Renal pelvis (tissue), 4 donors: ENCODE data around the gene GOLGA7B. TPM values are rescaled to one million over a fixed set of nuclear protein-coding genes. Genes with fewer than 3 reads are reported as not detected.

Experiments
- DNase-seq: peaks from one replicate; pipeline ENCODE4 v3.0.0-alpha.2; 2013
- polyA plus RNA-seq, 3 donors: library from polyadenylated mRNA; unstranded; fragments of 120-200 nt; gene quantifications; one replicate each; pipeline ENCODE4 v1.2.1, GENCODE V29; 2013; ENCODE audit not compliant: insufficient read length in 3 of 3

The GOLGA7B gene
- polyA plus RNA-seq, 3 donors: 0.45 to 1.0 (median 0.48) TPM

- DNase-seq: no peak
Observed at GRCh38 chr10:97866524-97867219, 17.0 kb downstream of the GOLGA7B start.

DNA sequence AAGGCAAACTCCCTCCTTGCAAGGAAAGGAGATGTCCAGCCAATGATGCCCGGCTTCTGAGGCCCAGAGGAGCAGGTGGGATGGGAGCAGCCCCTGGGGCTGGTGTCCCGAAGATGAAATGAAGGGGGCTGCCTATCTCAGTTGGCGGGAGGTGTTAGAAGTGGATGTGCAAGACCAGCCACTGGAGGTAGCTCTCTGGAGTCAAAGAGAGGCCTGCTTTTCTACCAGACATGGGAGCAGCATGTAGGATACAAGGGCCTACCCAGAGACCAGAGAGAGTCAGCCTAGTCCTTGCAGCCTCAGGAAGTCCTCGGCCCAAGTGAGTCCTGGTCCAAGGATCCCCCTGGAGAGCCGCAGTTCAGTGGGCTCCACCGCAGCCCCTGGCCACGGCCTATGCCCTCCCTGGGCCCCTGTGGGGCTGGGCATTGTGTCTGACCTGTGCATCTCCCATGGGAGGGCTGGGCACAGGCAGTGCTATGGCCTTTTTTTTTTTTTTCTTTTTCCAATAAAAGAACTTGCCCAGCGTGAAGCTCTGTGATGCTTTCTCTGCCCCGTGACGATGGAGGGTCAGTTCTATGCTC lies 17.7 kb downstream of the GOLGA7B start:
- DNase-seq: no peak

DNA sequence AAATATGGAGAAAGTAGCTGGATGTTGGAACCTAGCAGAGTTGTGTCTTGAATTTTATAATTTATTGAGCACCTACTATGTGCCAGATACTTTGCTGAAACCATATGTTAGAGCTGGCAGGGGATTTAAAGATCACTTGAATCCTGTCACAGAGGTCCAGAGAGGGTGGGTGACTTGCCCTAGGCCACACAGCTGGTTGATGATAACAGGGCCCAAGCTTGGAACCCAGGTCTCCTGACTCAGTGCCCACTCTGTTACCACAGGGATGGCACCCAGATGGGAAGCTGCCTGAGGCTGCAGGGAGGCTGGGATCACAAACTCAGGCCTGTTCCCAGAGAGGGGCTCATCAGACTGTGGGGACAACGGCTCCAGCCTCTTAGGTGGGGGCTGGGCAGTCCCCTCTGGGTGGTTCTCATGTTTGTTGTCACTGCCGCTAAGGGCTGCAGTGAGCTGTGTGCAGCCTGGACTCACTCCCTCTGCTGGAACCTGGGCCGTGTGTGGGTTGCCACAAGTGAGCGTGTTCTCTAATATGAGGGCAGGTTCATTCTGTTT lies 18.6 kb downstream of the GOLGA7B start:
- DNase-seq: no peak

GRCh38 chr10:97869091-97870042 lies 19.7 kb downstream of the GOLGA7B start:
- DNase-seq: peak; percentile 68

DNA sequence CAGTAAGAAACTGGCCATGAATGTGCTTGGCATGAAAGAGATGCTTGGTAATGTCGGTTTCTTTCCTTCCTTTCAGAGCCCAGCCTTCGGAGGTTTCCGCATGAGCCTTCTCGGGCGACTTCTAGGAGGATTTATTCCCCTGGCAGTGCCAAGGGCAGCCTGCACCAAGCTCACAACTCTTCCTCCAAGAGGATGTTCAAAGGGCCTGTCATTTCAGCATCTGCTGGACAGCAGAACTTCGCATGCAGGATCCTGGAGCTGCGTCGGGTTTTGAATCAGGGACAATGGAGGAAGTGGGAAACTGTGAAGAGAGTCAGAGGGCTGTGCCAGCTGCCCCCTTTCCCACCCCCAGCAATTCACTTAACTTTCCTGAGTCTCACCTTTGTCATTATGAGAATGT lies 21.3 kb downstream of the GOLGA7B start:
- DNase-seq: no peak

DNA sequence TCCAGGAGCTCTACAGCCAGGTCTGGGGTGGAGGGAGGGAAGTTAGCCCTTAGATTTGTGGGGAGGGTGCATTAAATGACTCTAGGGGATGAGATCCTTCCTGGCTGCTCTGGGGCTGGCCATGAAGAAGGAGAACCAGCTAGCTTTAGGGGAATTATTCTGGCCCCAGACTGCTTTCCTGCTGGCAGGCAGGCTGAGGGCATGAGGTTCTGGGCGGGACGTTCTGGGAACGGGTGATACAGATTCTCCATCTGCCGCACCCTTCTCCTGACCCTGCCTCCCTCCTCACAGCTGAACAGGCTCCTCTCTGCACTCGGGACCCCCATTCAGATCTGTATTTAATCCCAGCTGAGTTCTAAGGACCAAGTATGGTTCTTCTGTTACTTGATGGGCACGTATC lies 23.9 kb downstream of the GOLGA7B start:
- DNase-seq: no peak

- DNase-seq: no peak
Observed at GRCh38 chr10:97874332-97874731, 24.7 kb downstream of the GOLGA7B start.

- no peak for DNase-seq
Observed at GRCh38 chr10:97875391-97875790, 25.7 kb downstream of the GOLGA7B start.

- no peak for DNase-seq
Observed at GRCh38 chr10:97876402-97876801, 26.8 kb downstream of the GOLGA7B start.

- no peak for DNase-seq
Observed at GRCh38 chr10:97879241-97879640, 29.6 kb downstream of the GOLGA7B start.

GRCh38 chr10:97880109-97880508 lies 30.5 kb downstream of the GOLGA7B start:
- no peak for DNase-seq

DNA sequence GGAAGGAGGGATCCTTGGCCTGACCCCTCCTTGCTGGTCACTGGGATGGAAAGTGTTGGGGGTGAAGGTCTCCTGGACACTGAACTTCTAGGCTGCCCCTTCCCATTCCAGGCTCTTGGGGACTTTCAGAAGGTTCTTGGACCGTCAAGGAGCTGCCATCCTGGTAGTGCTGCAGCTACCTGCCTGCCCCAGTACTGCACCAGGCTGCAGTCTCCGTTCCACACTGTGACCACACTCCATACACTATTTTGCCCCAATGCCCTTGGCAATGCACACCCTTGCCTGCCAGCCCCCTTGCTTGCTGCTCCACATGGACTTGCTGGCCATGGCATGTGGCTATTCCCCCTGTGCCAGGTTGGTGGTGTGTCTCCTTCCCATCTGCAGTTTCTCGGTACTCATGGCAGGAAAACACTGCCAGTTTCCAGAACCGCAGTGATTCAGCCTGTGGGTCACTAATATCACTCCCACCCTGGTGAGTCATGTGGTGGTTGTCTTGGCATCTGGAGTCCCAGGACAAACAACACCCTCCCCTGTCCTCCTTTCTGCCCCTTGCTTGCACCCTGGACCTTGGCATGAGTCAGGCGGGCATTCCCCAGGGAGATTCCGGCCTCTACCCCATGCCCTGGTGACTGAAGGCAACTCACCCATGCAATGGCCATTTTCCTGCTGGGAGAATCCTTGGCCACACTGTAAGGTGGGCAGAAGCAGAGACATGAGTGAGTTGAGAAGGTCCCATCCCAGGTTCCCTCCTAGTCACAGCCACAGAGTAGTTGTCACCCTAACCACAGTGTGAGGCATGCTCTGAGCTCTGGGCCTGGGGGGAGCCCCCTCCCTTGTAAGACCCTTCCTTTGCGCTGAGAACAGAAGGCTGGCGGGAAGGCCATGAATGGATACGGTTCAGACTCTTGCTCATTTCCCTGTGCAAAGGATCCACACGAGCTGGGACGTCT lies 32.8 kb downstream of the GOLGA7B start:
- DNase-seq: no peak

DNA sequence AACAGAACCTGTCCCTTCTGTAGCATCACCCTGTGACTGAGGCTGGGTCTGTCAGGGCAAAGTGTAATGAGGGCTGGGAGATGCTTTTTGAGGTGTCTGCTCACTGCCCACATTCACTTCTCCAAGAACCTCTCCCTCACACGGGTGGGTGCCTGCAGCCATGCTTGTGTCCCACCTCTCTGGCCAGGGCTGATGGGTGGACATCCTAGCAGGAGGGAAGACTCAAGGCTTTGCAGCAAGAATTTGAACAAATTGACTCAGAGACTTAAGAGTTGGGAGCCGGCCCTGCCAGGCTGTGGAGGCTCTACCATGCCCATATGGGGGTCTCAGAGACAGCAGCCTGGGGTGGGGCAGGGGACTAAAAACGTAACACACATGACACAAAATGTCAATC lies 33.4 kb downstream of the GOLGA7B start:
- no peak for DNase-seq

- no peak for DNase-seq
Observed at GRCh38 chr10:97886286-97886685, 36.6 kb downstream of the GOLGA7B start.

DNA sequence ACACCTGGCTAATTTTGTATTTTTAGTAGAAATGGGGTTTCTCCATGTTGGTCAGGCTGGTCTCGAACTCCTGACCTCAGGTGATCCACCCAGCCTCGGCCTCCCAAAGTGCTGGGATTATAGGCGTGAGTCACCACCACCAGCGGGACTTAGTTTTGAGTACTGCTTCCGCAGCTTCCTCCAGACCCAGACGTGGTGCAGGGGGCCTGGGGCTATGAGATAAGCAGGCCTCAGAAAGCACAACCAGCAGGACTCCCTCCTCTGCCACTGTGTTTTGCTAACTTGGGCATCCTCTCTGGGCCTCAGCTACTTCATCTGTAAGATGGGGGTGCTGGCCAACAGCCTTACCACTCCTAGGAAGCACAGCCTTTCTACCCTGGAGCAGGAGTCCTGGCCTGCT lies 37.8 kb downstream of the GOLGA7B start:
- no peak for DNase-seq

GRCh38 chr10:97888134-97888533 lies 38.5 kb downstream of the GOLGA7B start:
- DNase-seq: no peak

DNA sequence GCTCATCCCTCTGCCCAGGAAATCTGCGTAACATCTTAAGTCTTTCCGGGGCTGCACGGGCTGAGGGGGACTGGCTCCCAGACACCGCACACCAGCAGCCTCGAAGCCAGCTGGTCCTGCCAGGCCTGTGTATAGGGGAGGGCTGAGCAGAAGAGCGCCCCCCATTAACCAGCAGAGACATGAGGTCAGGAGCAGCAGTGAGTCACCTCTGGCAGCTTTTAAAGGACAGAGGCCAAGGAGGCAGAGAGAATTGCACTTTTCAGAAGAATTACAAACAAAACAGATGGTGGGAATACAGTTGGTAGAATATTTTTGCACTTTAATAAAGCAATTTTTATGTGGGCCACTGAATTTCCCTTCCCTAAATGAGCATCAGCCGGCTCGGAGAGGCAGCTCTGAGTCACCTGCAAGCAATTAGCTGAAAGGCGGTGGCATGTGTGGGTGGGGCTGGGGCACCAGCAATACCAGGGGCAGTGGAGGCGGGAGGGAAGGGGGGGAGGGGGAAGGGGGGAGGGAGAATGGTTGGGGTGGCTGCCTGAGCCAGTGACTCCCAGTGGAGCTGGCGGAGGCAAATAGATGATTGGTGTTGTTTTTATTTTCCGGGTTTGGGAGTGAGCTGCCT lies 39.1 kb downstream of the GOLGA7B start:
- peak; percentile 26 for DNase-seq

DNA sequence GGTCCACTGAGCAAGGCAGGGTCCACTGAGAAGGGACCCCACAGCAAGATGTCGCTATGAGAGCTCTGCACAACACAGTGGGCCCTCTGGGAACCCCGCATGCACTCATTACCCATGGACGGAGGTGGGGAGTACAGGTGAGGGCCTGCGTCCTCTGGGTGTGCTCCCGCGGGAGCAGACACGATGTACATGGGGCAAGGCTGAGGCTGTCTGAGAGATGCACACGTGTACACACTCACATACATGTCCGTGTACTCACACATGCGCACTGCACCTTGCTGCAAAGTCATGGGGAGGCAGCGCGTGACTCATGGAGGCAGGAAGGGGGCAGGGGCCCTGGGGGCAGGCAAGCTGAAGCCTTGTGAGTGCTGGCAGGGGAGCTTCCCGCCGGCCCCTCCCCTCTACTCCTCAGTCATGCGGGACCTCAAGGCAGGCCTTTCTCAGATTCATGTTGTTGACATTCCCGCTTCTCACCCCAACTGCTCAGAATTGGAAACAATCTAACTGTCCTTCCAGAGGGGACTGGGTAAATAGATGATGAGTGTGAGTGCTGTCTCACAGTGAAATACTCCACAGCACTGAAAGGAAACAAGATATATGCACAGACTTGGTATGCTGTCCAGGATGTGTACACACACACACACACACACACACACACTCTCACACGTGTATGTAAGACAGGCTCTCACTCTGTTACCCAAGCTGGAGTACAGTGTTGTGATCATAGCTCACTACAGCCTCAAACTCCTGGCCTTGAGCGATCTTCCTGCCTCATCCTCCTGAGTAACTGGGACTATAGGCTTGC lies 40.0 kb downstream of the GOLGA7B start:
- peak; percentile 61 for DNase-seq

DNA sequence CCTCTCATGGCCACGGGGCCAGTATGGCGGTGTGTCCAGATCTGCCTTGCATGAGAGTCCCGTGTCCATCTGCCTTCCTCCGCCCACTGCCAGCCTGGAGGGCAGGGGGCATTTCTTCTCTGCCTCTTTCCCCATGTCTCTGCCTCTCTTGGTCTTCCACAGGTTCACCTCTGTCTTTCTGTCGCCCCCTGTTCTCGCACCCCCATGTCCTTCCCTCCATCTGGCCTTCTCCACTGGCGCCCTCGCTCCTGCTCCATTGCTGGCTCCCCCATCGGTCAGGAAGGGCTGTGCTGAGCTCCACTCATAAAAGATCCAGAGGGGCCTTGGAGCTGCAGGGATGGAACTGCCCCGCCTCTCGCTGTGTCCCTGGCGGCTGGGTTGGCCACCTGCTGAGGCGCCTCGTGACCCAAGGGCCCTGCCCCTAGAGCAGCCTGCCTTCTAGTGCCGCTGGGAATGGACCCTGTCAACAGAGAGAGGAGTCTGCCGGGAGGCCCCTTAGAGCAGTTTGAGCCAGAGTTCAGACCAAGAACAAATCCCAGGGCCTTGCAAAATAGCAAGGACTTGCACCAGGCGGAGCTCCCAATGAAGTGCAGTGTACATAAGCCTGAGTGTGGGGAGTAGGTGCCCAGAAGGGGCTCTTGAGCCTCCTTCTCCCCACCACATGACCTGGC lies 42.0 kb downstream of the GOLGA7B start:
- DNase-seq: no peak
